GM12874 (cell line): ENCODE results near the gene EIF4B.

Experiments used
- CTCF ChIP-seq: IDR thresholded peaks from 2 replicates; pipeline ENCODE4 v1.5.1; 2011; ENCODE audit warnings: low read depth, mild to moderate bottlenecking, control low read depth, low read length, moderate library complexity; ENCODE audit not compliant: insufficient read depth

Gene EIF4B

GRCh38 chr12:53059434-53060063 is 53.3 kb downstream of the EIF4B start:
- TF ChIP-seq CTCF, result no peak

- TF ChIP-seq CTCF, result no peak
These were observed 53.9 kb downstream of the EIF4B start for GRCh38 chr12:53060064-53060720.

GRCh38 chr12:53060721-53061276 is 54.5 kb downstream of the EIF4B start:
- no peak for TF ChIP-seq CTCF

GRCh38 chr12:53061404-53062010 is 55.3 kb downstream of the EIF4B start:
- peak; percentile 8; the same call in 1 of the 2 replicates for TF ChIP-seq CTCF

- TF ChIP-seq CTCF, result no peak
These were observed 56.0 kb downstream of the EIF4B start for GRCh38 chr12:53062011-53062961.

GRCh38 chr12:53062977-53063707 is 56.9 kb downstream of the EIF4B start:
- TF ChIP-seq CTCF, result no peak
